NCI-H187 treated with DMSO at 0.1 percent for 48 hours (cell line): Measurements from ENCODE around the gene RNGTT.
"Not testable (repeated sequence)": the region's sequence is repeated elsewhere in the genome, so short reads cannot be mapped to it uniquely, and the experiment has no call there.

Experiments used
- DNase-seq: peaks from one replicate; lab custom pipeline; 2025; lab: John Stamatoyannopoulos, UW

The RNGTT gene

GRCh38 chr6:88864359-88865054, 98.9 kb downstream of the RNGTT start:
- DNase-seq, result no peak

- DNase-seq, result no peak
Measured at GRCh38 chr6:88860310-88860709, 103.1 kb downstream of the RNGTT start.

DNA sequence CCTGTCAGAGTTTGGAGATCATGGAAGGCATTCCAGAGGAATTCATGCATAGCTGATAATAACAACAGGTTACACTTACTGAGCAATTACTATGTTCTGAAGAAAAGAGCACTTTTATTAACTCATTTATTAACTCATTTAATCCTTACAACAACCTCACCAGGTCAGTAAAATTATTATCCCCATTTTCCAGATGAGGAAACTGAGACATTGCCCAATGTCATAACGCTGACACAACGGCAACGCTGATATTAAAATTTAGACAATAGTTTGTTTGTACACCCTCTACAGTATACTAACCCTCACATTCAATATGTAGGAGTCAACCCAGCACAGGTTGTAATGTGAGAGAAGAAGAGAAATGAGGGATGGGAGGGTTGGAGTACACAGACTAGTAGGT, 105.0 kb downstream of the RNGTT start:
- no peak for DNase-seq

- DNase-seq, result no peak
Measured at GRCh38 chr6:88856566-88856965, 106.9 kb downstream of the RNGTT start.

DNA sequence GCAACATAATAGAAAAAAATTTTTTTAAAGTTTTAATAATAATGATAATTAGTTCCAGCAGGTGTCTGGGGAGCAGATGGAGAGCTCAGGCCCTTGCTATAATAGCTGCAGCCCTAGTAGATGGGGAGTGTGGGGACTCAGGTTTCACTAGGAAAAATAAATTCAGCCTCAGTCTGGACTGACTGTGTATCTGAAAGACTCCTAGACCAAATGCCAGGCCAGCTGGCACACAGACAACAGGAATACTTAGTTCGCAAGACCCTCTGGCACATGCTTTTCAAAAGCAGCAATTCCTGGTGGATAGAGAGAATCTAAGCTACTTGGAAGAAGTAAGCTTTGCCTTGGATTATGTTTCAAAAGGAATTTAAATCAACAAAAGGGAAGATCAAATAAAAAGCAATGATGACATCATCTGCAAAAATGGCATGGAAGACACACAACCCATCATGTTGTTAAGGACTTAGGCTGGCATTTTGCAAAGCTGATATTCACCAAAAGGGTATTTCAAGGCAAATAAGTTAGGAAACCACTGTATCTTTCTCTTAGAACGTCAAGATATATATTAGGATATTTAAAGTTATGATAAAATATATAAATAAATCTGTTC, 107.8 kb downstream of the RNGTT start:
- DNase-seq, result no peak

- no peak for DNase-seq
Measured at GRCh38 chr6:88852775-88853174, 110.6 kb downstream of the RNGTT start.

GRCh38 chr6:88852000-88852399, 111.4 kb downstream of the RNGTT start:
- no peak for DNase-seq

DNA sequence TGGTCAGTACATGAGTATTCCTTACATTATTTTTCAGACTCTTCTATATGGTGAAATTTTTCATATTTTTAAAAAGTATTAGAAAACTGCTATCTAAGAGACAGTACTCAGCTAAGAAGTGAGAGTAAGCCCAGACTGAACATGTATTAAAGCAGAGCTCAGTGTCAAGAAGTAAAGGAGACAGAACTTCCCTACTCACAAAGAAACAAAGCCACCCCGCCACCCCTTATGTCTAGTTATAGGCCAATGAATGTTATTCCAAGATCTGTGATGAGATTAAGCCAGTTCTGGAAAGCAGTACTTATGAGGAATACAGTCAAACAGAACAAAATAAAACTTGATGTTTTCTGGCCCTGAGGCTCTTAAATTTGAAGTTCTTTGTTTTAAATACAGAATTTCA, 114.5 kb downstream of the RNGTT start:
- no peak for DNase-seq

- DNase-seq, result no peak
Measured at GRCh38 chr6:88843040-88843439, 120.4 kb downstream of the RNGTT start.

DNA sequence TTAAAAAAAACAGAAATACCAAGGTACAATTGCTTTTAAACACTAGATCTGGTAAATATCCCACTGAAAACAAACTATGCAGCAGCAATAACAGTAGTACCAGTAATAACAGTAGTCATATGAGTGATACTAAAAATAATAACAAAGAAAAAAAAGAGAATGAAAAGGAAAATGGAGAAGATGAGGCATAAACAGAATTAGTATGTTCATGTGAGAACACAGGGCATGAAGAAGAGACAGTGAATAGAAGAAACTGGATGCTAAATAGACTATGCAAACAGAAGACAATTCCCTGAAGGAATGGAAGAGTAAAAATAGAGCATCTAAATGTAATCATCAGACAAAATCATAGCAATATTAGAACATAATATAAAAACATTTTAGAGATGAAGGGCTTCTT, 121.1 kb downstream of the RNGTT start:
- no peak for DNase-seq

GRCh38 chr6:88840796-88841539, 122.5 kb downstream of the RNGTT start:
- no peak for DNase-seq

DNA sequence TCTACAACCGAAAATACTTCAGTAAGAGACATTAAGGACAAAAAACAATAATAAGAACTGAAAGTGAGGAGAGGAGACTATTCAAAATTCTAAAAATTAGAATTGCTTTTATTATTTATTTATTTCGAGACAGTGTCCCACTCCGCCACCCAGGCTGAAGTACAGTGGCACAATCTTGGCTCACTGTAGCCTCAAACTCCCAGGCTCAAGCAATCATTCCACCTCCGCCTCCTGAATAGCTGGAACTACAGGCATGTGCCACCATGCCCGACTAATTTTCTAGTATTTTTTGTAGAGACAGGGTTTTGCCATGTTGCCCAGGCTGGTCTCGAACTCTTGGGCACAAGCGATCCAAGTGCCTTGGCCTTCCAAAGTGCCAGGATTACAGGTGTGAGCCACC, 123.1 kb downstream of the RNGTT start:
- DNase-seq, result no peak

GRCh38 chr6:88839280-88839679, 124.1 kb downstream of the RNGTT start:
- DNase-seq, result no peak

DNA sequence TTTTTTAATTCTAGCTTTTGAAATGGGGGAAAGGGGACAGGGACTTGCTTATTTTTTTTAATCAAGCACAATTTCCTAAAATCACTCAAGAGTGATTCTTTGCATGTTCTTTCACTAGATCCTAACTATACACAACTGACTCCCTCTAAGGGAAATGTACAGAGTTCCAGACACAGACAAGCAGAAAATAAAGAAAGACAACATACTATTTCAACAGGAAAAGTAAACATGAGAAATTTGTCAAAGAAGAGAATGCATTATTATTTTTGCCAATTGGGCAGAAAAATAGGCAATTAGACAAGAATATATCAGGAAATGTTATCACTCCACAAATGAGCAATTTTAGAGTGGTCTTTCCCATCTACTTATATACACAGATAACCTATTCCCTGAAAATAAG, 128.2 kb downstream of the RNGTT start:
- no peak for DNase-seq

DNA sequence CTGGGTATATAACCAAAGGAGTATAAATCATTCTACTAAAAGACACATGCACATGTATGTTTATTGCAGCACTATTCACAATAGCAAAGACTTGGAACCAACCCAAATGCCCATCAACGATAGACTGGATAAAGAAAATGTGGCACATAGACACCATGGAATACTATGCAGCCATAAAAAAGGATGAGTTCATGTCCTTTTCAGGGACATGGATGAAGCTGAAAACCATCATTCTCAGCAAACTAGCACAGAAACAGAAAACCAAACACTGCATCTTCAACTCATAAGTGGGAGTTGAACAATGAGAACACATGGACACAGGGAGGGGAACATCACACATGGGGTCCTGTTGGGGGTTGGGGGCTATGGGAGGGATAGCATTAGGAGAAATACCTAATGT, 130.3 kb downstream of the RNGTT start:
- not testable (repeated sequence) for DNase-seq

DNA sequence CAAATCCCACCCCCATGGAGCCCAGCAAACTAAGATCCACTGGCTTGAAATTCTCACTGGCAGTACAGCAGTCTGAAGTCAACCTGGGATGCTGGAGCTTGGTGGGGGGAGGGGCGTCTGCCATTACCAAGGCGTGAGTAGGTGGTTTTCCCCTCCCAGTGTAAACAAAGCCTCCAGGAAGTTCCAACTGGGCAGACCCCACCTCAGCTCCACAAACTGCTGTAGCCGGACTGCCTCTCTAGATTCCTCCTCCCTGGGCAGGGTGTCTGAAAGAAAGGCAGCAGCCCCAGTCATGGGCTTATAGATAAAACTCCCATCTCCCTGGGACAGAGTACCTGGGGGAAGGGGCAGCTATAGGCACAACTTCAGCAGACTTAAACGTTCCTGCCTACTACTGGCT, 135.8 kb downstream of the RNGTT start:
- DNase-seq, result not testable (repeated sequence)

GRCh38 chr6:88825856-88826255, 137.6 kb downstream of the RNGTT start:
- DNase-seq, result no peak

DNA sequence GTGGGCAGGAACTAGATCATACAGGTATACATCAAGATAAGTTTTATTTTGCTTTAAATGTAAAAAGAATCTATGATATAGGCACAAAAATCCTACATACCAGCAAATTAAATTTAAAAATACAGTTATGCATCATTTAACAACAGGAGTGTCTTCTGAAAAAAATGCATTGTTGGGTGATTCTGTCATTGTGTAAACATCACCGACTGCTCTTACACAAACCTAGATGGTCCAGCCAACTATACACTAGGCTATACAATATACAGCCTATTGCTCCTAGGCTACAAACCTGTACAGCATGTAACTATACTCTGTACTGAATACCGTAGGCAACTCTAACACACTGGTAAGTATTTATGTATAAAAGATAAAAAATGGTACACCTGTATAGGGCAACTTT, 139.4 kb downstream of the RNGTT start:
- DNase-seq, result no peak

GRCh38 chr6:88815491-88815890, 147.9 kb downstream of the RNGTT start:
- no peak for DNase-seq

DNA sequence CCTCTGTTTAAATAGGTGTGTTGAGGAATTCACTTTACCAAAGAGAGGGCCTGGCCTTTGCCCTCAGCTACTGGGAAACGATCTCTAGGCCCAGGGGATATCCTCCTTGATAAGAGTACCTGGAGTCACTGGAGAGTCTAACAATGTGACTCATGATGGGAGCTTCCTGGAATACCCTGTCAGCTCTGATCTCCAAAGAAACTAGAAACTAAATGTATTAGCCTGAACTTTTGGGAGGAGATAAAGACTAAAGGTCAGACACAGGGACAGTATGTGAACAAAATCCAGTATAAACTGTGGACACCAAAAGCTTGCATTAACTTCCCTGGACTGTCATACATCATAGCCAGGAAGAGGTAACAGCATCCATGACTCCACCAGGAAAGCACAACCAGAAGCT, 148.5 kb downstream of the RNGTT start:
- DNase-seq, result no peak

- DNase-seq, result peak; percentile 43
Measured at GRCh38 chr6:88813045-88813444, 150.4 kb downstream of the RNGTT start.

DNA sequence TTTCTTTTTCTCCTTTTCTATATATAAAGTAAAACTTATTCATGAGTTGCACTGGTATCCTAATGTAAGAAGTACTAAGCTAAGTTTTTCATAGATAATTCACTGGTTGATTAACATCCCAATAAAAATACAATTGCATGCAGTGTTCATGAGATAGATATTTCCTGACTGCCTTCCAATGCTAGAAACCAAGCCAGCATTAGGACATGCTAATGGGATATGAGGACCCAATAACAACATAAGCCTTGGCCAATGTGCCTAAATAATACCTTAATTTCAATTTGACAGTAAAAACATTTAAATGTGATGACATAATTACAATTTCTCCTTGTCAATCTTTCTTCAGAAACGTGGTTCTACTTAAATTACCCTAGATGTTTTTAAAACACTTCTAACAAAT, 152.7 kb downstream of the RNGTT start:
- DNase-seq, result no peak

DNA sequence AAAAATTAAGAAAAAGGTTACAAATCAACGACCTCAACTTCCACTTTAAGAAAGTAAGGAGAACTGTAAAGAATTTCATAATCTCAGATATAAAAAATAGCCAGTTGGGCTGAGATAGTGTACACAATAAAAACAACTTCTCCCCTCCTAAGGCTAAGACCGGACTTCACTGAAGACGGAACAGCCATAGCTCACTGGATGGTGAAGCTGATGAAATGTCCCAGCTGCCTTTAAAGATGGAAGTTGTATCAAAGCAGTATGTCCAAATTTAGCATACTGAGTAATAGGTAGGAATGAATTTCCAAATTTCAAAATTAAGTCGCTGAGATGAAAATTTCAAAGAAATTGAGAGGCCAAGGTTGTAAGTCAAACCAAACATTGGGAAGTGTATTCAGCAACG, 153.3 kb downstream of the RNGTT start:
- no peak for DNase-seq
